Keratinocyte (primary cell): ENCODE data around the gene MID1.

Experiments
- CTCF ChIP-seq, 3 experiments: IDR thresholded peaks in 1 of 3; conservative IDR thresholded peaks in 1 of 3; optimal IDR thresholded peaks in 1 of 3; 2 replicates in 2 of 3; 3 replicates in 1 of 3; pipeline versions ENCODE3 to v1.5.1; 2011; ENCODE audit warnings: low read length in 3 of 3, mild to moderate bottlenecking in 3 of 3, moderate library complexity in 2 of 3, control low read depth in 1 of 3, inconsistent platforms in 1 of 3; ENCODE audit not compliant: insufficient read depth in 2 of 3; ENCODE audit errors: extremely low read depth in 1 of 3
- EZH2 ChIP-seq: IDR thresholded peaks from one replicate; pipeline ENCODE4 v1.6.1; 2012; ENCODE audit warnings: inconsistent platforms, mild to moderate bottlenecking, low read length, moderate library complexity

- TF ChIP-seq CTCF (optimal IDR thresholded peaks at IDR 0.05 in 1 of 3, IDR thresholded peaks at IDR 0.05 in 1 of 3, conservative IDR thresholded peaks at IDR 0.05 in 1 of 3; ENCODE audit: extremely low read depth in 1 of 3, insufficient read depth in 2 of 3, low read length in 3 of 3): no peak
- TF ChIP-seq EZH2: no peak
These were observed 81.6 kb downstream of the MID1 start for GRCh38 chrX:10538831-10539230.
